Right lobe of liver (tissue), 6 donors: ENCODE data around the gene COL6A1. TPM values are rescaled to one million over a fixed set of nuclear protein-coding genes. Genes with fewer than 3 reads are reported as not detected.

Experiments
- ATAC-seq, 4 donors: fragments of 200-7000 bp; cut with Tn5 transposase; one replicate each; pipeline ENCODE4 v1.9.1; 2020; ENCODE audit warnings: mild to moderate bottlenecking in 4 of 4, moderate library complexity in 4 of 4
- DNase-seq, 3 donors: peaks; one replicate each; pipeline ENCODE4 v3.0.0-alpha.2; 2020
- H3K27ac ChIP-seq, 3 donors: fragments of 200-600 bp; one replicate each; pipeline ENCODE4 v1.8.0; 2022
- H3K27me3 ChIP-seq, 2 donors: fragments of 200-600 bp; one replicate each; pipeline ENCODE4 v1.8.0; 2022
- H3K36me3 ChIP-seq, 4 donors: fragments of 200-600 bp; sonication (generic) in 1 of 4; one replicate each; pipeline versions ENCODE4 v1.5.1 to v1.8.0; 2017 to 2022; ENCODE audit warnings: control low read depth in 1 of 4
- H3K4me1 ChIP-seq, 4 donors: fragments of 200-600 bp; sonication (generic) in 1 of 4; one replicate each; pipeline versions ENCODE4 v1.5.1 to v1.8.0; 2017 to 2022; ENCODE audit warnings: control low read depth in 1 of 4
- H3K4me3 ChIP-seq, 3 donors: fragments of 200-600 bp; one replicate each; pipeline ENCODE4 v1.8.0; 2022
- H3K9me3 ChIP-seq, 4 donors: fragments of 200-600 bp; sonication (generic) in 1 of 4; one replicate each; pipeline versions ENCODE4 v1.5.1 to v1.8.0; 2017 to 2022; ENCODE audit warnings: control low read depth in 1 of 4
- CTCF ChIP-seq, 4 donors: fragments of 200-600 bp in 3 of 4; fragments of 450-650 bp in 1 of 4; IDR thresholded peaks; one replicate each; pipeline versions ENCODE4 v1.5.1 to v1.8.0; 2016 to 2022; ENCODE audit warnings: antibody characterized with exemption in 4 of 4, mild to moderate bottlenecking in 2 of 4
- POLR2A ChIP-seq: fragments of 450-650 bp; IDR thresholded peaks from one replicate; pipeline ENCODE4 v1.6.1; 2017; ENCODE audit warnings: antibody characterized with exemption, mild to moderate bottlenecking
- WGBS: methylation state at CpG from one replicate; pipeline ENCODE4 v1.1.6; 2018; ENCODE audit warnings: low coverage, low lambda C conversion rate; ENCODE audit not compliant: insufficient coverage; ENCODE audit errors: missing lambda C conversion rate; 5-methylcytosine and 5-hydroxymethylcytosine counted together
- intact Hi-C, 2 donors: fragments of 100-400 bp; cut with DNase I; formaldehyde crosslinking; loops; one replicate each; pipeline versions ENCODE4 v1.11.2 to v1.14.1; 2022
- total RNA-seq, 6 experiments: library from RNA; depleted of rRNA in 2 of 6; stranded (reverse); fragments of >200 nt in 2 of 6; fragmentation: NEBNext Ultra II Directional in 3 of 6; extraction: Animal tissue kit (Norgen Biotek cat#: 25700) in 3 of 6; gene quantifications; one replicate each; pipeline versions ENCODE4 v1.1.0 to v1.2.4, GENCODE V29; 2016 to 2023
- donor health status: DM: no; HTN: yes; CAD: no.
- donor health status: DM: no; HTN: no; CAD: no.
- donor health status: DM: no; HTN: no; CAD: no.
- donor health status: DM: no; HTN: yes; CAD: no.
- donor health status: DM: no; HTN: yes; CAD: no.

Gene COL6A1
- total RNA-seq, 6 experiments from 2014 or later: 28.2 to 79.9 (median 51.1) TPM

- Histone ChIP-seq H3K4me3 (no peak overlapping the region), H3K36me3 (no peaks in the 10 kb centered on the region), H3K9me3 (no peaks in the 10 kb centered on the region), H3K27ac (no peak overlapping the region), H3K4me1 (no peaks in the 10 kb centered on the region), H3K27me3 (no peaks in the 10 kb centered on the region)
- intact Hi-C loops: no loop called here
- TF ChIP-seq CTCF (IDR thresholded peaks at IDR 0.05) (no peak), POLR2A (no peak)
- no peak for ATAC-seq
- peak; percentile 13 to 46 (median 38) for DNase-seq
- WGBS: no CpG with 5 or more reads among the region's 38 CpGs
Observed at GRCh38 chr21:45997495-45998275, 16.1 kb downstream of the COL6A1 start.

- no peak overlapping the region for H3K4me3 ChIP-seq
- H3K36me3 ChIP-seq: no peaks in the 10 kb centered on the region
- no peaks in the 10 kb centered on the region for H3K4me1 ChIP-seq
- ATAC-seq: no peak
- TF ChIP-seq POLR2A (no peak), CTCF (IDR thresholded peaks at IDR 0.05) (no peak)
- no peak overlapping the region for H3K27ac ChIP-seq
- intact Hi-C loops: no loop called here
- no peaks in the 10 kb centered on the region for H3K9me3 ChIP-seq
- H3K27me3 ChIP-seq: no peaks in the 10 kb centered on the region
- DNase-seq: peak in 2 of 3 donors; percentile 20 to 37
- WGBS: 88% methylated on average over 4 of the region's 22 CpGs
Observed at GRCh38 chr21:45998276-45998701, 16.7 kb downstream of the COL6A1 start.

- Histone ChIP-seq H3K4me1 (no peaks in the 10 kb centered on the region), H3K27ac (no peak overlapping the region), H3K4me3 (no peak overlapping the region), H3K27me3 (no peaks in the 10 kb centered on the region), H3K36me3 (no peaks in the 10 kb centered on the region), H3K9me3 (no peaks in the 10 kb centered on the region)
- peak in 1 of 3 donors; percentile 17 for DNase-seq
- no peak for TF ChIP-seq POLR2A
- no peak for TF ChIP-seq CTCF (IDR thresholded peaks at IDR 0.05)
- WGBS: 86% methylated on average over 13 of the region's 33 CpGs
- intact Hi-C loops: no loop called here
- no peak for ATAC-seq
Observed at GRCh38 chr21:45998871-45999580, 17.5 kb downstream of the COL6A1 start.

GRCh38 chr21:45999581-46000181, 18.1 kb downstream of the COL6A1 start:
- H3K27ac ChIP-seq: no peak overlapping the region
- no peak overlapping the region for H3K4me3 ChIP-seq
- intact Hi-C loops: loop anchor here in 1 of 2 donors (10.0 kb wide), 1 partner anchor 65 kb away; no protein-coding TSS in a partner anchor
- H3K4me1 ChIP-seq: no peaks in the 10 kb centered on the region
- WGBS: 71% methylated on average over 18 of the region's 21 CpGs
- no peaks in the 10 kb centered on the region for H3K27me3 ChIP-seq
- no peaks in the 10 kb centered on the region for H3K36me3 ChIP-seq
- H3K9me3 ChIP-seq: no peaks in the 10 kb centered on the region
- DNase-seq (peak in 1 of 3 donors; percentile 11), ATAC-seq (no peak)
- TF ChIP-seq POLR2A (no peak), CTCF (IDR thresholded peaks at IDR 0.05) (no peak)
